VCaP (cell line): ENCODE measurements around the gene GNL1.

ENCODE experiments used
- H3K27ac ChIP-seq: fragments of 450-650 bp; 2 replicates; pipeline ENCODE4 v1.5.1; 2017
- TF ChIP-seq, protein P1 (sequence below): fragments of 450-650 bp; conservative IDR thresholded peaks from 2 replicates; pipeline ENCODE4 v1.5.1; 2017; ENCODE audit warnings: mild to moderate bottlenecking, moderate library complexity

The GNL1 gene

DNA sequence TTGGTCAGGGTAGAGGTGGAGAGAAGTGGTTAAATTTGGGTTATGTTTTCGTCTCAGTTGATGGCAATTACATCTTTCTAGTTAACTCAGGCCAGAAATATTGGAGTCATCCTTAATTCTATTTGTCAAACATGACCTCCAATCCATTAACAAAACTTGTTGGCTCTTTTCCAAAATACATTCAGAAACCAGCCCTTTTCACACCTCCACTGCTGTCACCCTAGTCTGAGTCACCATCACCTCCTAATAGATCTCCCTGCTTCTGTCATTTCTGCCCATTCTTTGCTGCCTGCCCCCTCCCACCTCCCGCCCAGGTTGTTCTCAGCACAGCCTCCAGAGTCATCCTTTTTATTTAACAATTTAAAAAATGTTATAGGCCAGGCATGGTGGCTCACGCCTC lies 12.0 kb upstream of the GNL1 start:
- TF ChIP-seq, protein P1, sequence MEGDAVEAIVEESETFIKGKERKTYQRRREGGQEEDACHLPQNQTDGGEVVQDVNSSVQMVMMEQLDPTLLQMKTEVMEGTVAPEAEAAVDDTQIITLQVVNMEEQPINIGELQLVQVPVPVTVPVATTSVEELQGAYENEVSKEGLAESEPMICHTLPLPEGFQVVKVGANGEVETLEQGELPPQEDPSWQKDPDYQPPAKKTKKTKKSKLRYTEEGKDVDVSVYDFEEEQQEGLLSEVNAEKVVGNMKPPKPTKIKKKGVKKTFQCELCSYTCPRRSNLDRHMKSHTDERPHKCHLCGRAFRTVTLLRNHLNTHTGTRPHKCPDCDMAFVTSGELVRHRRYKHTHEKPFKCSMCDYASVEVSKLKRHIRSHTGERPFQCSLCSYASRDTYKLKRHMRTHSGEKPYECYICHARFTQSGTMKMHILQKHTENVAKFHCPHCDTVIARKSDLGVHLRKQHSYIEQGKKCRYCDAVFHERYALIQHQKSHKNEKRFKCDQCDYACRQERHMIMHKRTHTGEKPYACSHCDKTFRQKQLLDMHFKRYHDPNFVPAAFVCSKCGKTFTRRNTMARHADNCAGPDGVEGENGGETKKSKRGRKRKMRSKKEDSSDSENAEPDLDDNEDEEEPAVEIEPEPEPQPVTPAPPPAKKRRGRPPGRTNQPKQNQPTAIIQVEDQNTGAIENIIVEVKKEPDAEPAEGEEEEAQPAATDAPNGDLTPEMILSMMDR, result no peak
- H3K27ac ChIP-seq, result no peak overlapping the region

- TF ChIP-seq, protein P1, result no peak
- peak overlapping the region; percentile 22 for H3K27ac ChIP-seq
Measured at GRCh38 chr6:30565772-30566171, 9.5 kb upstream of the GNL1 start.

- H3K27ac ChIP-seq, result no peak overlapping the region
- TF ChIP-seq, protein P1, result no peak
Measured at GRCh38 chr6:30564114-30564513, 7.8 kb upstream of the GNL1 start.

DNA sequence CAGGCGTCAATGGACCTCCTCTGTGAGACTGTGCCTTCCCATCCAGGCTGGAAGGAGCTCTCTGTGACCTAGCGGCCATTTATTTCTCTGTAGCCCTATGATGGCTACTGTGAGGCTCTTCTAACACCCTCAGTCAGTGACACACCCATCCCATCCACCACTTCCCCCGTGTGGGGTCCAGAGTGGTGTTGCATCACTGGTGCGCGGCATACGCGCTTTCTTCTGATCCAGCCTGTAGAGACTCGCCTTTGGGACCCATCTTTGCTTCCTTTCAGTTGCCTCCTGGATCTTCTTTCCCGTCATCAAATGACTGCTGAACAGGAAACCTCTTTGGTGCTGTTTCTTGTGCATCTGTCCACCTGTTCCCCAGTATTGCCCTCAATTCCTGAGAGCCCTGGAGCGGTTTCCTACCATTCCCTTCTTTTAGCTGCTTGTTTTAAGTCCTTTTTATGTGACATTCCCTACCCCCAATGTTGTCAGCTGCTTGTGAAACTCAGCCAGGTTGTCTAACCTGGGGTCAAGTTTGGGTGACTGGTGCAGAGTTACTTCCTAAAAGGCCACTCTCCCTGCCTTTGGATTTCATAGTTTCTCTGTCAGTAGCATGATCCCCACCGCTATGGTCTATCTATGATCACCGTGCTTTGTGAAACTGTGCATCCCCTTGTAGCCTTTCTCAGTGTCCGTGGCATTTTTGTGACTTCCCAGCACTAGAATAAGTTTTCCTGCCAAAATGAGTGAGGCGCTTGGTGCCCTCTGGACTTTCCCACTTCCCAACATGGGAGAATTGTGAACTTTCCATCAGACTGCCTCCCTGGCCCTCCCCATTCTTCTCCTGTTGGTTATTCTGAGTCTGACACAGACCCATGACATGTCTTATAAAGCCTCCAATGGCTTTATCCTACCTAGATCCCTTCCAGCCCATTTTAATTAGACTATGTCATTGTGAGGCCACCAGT lies 6.5 kb upstream of the GNL1 start:
- H3K27ac ChIP-seq, result no peak overlapping the region
- TF ChIP-seq, protein P1, result no peak

DNA sequence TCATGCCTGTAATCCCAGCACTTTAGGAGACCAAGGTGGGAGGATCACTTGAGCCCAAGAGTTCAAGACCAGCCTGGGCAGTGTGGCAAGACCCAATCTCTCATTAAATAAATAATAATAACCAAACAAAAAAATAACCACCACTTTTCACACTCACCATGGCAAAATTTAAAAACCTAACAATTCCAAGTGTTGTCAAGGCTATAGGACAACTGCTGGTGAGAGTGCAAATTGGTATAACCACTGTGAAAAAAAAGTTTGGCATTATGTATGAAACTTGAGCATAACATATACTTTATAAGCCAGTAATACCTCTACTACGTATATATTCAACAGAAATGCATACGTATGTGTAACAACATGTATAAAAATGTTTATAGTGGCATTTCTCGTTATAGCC lies 4.6 kb upstream of the GNL1 start:
- TF ChIP-seq, protein P1, result no peak
- H3K27ac ChIP-seq, result no peak overlapping the region

- TF ChIP-seq, protein P1, result no peak
- H3K27ac ChIP-seq, result peak overlapping the region; percentile 97
Measured at GRCh38 chr6:30557683-30557981, 1.3 kb upstream of the GNL1 start.

- peak within 1 kb of the TSS; percentile 97 for H3K27ac ChIP-seq
- TF ChIP-seq, protein P1, result no peak
Measured at GRCh38 chr6:30556906-30557682, 805 bp upstream of the GNL1 start, which contains the start of gene PRR3. PRR3 (plus strand) TSS chr6:30557295; CDS start chr6:30557345, 50 bp downstream.
